Tracheal epithelial cell (primary cell): ENCODE results near the gene PAX2. TPM values are rescaled to one million over a fixed set of nuclear protein-coding genes. Genes with fewer than 3 reads are reported as not detected.

ENCODE experiments used
- total RNA-seq: library from RNA; depleted of rRNA; stranded (reverse); fragments of >200 nt; gene quantifications from 2 replicates; pipeline ENCODE4 v1.2.1, GENCODE V29; 2014

PAX2 gene
- under 0.01 and 0.96 TPM in 2 replicates for total RNA-seq

DNA sequence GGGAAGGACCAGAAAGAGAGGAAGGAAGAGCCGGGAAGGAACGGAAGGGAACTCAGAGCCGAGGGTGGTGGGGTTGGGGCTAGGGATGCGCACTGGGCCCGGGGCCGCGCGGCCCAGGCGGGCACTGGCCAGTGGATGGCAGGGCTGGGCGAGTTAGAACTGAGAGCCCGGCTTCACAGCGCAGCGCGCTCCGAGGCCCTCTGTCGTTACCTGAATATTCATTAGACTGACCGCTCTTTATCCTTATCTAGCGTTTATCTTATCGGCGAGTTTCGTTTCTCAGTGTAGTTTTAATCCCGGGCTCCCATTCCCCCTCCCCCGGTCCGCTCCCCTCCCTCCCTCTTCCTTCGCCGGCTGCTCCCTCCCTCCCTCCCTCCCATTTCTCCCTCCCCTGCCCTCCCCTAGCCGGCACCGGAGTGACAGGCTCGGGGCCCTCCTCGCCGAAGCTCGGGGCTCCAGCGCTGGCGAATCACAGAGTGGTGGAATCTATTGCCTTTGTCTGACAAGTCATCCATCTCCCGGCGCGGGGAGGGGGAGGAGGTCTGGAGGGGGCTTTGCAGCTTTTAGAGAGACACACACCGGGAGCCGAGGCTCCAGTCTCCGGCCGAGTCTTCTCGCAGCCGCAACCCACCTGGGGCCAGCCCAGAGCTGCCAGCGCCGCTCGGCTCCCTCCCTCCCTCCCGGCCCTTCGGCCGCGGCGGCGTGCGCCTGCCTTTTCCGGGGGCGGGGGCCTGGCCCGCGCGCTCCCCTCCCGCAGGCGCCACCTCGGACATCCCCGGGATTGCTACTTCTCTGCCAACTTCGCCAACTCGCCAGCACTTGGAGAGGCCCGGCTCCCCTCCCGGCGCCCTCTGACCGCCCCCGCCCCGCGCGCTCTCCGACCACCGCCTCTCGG, at the start of gene PAX2:
Gene PAX2 (plus strand): TSS at position 596 of the 895 bp plus-strand sequence. CDS start 679 bp downstream, outside the sequence.

Other genes starting within 250 kb of the PAX2 start
- 0.43 and 2.4 TPM in 2 replicates for gene SEC31B, start 225.7 kb upstream of the PAX2 start, total RNA-seq
- 86.7 and 108 TPM in 2 replicates for gene NDUFB8, start 215.7 kb upstream of the PAX2 start, total RNA-seq
- gene HIF1AN, start 209.6 kb upstream of the PAX2 start, total RNA-seq, result 6.0 and 6.7 TPM in 2 replicates
- gene SLF2, start 167.4 kb downstream of the PAX2 start, total RNA-seq, result 11.6 and 23.0 TPM in 2 replicates
- 0.21 and 0.96 TPM in 2 replicates for gene SEMA4G, start 223.9 kb downstream of the PAX2 start, total RNA-seq
- gene MRPL43, start 241.9 kb downstream of the PAX2 start, total RNA-seq, result 44.6 and 55.0 TPM in 2 replicates
- 8.4 and 11.9 TPM in 2 replicates for gene TWNK, start 242.0 kb downstream of the PAX2 start, total RNA-seq